Erythroblast (primary cell): ENCODE measurements around the gene ZNF654.

Experiments
- GATA1 ChIP-seq: IDR thresholded peaks from 2 replicates; pipeline ENCODE4 v1.6.1; 2011; ENCODE audit warnings: low read depth, mild to moderate bottlenecking, control low read depth, low read length, moderate library complexity
- POLR2A ChIP-seq: IDR thresholded peaks from 2 replicates; pipeline ENCODE4 v1.6.1; 2011; ENCODE audit warnings: mild to moderate bottlenecking, low read length

DNA sequence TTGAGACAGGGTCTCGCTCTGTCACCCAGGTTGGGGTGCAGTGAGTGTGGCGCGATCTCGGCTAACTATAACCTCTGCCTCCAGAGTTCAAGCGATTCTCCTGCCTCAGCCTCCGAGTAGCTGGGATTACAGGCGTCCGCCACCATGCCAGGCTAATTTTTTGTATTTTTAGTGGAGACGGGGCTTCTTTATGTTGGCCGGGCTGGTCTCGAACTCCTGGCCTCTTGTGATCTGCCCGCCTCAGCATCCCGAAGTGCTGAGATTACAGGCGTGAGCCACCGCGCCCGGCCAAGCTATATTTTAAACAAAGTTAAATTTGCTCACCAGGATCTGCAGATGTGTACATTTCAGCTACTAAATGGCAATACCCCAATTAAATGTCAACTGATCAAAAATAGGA lies 89.6 kb downstream of the ZNF654 start:
- TF ChIP-seq POLR2A (no peak), GATA1 (no peak)
